GM21526 (cell line): Measurements from ENCODE around the gene PHF2.
"Not testable (repeated sequence)": the region's sequence is repeated elsewhere in the genome, so short reads cannot be mapped to it uniquely, and the experiment has no call there.

ENCODE experiments used
- ATAC-seq: cut with Tn5 transposase; IDR thresholded peaks from one replicate; pipeline ENCODE4 v1.9.1; 2021; ENCODE audit warnings: moderate library complexity; ENCODE audit not compliant: unreplicated experiment, low FRiP score

The PHF2 gene

DNA sequence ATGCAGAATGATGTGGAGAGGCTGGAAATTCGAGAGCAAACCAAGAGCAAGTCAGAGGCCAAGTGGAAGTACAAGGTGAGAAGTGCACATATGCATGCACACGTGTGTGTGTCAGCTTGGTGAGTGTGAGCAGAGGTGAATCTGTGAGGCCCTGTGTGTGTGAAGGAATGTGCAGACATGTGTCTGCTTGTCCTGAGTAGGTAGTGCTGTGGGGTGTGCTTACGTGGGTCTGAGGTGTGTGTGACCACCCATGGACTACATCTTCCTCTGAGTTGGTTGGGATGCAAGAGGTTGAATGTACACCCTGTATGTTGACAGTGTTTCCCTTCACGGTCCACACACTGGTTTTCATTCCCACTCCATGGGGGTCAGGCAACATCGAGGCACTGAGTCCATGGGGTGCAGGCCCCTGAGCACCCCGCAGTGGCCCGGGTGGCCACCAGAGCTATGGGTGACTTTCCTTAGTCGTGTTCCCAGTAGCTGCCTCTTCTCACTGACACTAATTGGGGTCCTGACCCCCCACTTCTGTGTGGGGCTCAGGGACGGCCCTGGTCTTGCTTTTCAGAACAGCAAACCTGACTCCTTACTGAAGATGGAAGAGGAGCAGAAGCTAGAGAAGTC is 86.7 kb downstream of the PHF2 start:
- ATAC-seq = no peak

DNA sequence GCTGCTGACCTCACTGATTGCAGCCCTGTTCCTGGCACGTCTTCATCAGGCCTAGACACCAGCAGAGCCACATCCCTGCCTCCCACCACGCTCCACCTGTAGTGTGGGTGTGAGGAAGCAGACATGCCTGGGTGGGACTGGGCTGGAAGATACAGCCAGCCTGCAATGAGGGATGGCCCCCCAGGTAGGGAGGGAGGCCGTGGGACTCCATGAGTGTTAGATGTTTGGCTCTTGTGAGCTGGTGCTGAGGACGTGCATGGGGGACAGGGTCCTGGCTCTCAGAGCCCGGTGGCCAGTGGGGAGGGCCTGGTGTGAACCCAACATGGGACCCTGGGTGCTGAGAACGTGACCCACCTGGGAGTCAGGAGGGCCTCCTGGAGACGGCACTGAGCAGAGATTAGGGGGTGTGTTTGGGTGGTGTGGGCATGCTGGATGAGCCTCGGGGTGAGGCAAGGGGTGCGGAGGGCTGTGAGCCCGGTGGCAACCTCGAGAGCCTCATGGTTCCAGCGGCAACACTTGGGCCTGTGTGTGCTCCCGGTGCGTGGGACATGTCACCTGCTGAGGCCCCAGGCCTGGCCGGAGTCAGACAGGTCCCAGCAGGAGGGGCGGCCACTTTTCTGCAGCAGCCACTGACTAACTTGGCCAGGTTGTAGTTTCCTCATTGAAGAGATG is 87.6 kb downstream of the PHF2 start:
- no peak for ATAC-seq

DNA sequence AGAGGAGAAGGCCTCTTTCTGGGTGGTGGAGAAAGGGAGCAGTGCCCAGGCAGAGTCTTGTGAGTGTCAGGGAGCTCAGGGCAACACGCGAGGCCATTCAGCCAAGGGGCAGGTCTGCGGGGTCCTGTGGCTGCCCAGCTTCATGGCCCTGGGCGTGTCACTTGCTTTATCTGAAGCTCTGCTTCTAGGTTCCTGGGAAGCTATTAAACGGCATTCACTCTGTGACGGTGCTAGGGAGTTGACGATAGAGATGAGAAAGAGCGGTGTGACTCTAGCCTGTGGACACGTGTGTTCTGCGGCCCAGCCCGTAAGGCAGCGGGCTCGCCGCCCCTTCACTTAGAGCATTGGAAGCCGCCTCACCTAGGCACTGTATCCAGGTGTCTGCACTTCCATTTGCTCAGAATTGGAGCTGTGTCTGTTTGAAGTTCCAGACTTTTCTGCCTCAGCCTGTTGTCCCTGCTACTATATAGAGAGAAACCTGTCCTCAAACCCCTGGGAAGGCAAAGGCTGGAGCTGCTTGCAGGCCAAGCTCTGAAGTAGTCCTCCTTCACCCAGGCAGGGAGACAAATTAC is 88.3 kb downstream of the PHF2 start:
- no peak for ATAC-seq

DNA sequence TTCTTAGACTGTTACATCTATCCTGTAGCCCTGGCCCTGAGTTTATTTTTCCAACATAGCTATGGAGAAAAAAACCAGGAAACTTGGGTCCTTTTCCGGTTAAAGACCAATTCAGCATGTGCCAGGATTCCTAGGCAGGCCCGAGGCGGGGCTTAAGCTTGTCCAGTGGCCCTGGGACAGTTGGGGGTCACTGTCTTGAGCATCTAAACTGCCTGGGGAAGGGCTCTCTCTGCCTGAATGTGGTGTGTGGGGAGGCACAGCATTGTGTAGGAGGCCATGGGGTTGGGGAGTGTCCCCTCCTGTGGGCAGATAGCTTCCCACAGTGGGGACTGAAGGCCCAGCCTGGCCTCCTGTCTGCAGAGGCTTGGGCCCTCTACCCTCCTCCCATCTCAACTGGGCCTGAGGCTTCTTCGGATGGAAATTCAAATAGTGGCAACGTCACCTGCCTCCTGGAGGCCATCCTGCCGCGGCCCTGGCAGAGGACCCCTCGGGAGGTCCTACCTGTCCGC is 88.8 kb downstream of the PHF2 start:
- ATAC-seq = no peak

DNA sequence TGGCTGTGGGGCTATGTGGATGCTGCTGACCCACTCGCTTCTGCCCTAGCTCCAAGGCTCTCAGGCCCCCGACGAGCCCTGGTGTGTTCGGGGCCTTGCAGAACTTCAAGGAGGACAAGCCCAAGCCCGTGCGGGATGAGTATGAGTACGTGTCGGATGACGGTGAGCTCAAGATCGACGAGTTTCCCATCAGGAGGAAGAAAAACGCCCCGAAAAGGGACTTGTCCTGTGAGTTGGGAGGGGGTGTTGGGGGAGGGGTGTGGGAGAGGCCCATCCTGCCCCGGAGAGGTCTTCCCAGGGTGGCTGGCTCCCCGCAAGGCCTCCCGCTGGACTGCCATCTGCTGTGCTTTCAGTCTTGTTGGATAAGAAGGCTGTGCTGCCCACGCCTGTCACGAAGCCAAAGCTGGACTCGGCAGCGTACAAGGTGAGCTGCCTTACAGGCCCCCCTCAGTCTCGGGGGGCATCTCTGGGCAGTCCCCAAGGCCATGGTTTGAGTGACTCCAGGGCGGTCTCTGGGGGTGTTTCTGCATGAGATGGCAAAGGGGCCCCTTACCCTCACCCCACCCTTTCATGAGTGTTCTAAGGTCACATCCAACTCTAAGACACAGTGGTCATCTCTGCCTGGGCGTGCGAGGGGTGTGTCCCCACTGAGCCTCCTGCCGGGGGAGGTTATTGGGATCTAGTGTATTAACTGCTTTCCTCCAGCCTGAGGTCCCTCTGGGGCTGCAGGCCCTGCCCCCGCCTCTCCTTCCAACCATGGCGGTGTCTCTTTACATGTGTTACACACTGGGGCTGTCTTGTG is 89.5 kb downstream of the PHF2 start:
- ATAC-seq = no peak

DNA sequence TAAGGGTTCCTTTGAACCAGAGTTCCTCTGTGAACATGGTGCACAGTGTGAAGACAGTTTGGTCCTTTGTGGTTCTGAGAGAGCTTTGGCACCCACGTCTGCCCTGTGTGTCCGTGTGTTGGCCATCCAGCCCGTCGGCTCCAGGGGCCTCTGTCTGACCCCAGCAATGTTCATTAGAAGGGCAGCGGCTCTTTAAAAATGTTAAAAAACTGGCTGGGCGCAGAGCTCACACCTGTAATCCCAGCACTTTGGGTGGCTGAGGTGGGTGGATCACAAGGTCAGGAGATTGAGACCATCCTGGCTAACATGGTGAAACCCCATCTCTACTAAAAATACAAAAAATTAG is 90.0 kb downstream of the PHF2 start:
- ATAC-seq = not testable (repeated sequence)

DNA sequence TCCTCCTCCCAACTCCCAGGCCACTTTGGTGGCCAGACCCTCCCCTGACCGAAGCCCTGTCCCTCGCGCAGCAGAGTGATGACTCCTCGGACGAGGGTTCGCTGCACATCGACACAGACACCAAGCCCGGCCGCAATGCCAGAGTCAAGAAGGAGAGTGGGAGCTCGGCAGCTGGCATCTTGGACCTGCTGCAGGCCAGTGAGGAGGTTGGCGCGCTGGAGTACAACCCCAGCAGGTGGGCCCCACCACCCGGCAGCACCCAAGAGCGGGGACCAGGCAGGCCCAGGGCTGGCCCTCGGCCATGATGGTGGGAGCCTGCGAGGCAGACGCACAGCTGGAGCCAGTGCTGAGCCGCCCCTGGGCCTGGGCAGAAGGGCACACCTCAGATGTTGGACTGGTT is 90.6 kb downstream of the PHF2 start:
- ATAC-seq = no peak

DNA sequence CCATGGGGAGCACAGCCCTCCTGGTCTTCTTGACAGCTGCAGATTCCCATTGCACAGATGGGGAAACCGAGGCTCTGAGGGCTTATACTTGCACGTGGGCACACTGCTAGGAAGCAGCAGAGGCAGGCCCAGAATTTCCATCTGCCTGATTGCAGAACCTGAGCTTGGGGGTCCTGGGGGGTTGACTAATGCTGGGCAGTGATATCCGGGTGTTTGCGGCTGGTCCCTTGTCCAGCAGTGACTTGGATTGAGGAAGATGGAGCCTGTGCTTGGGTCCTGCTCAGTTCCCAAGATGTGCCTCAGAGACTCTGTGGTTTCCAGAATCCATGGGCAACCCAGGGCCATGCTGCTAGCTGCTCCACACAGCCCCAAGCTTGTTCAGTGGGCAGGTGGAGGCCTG is 91.2 kb downstream of the PHF2 start:
- no peak for ATAC-seq

DNA sequence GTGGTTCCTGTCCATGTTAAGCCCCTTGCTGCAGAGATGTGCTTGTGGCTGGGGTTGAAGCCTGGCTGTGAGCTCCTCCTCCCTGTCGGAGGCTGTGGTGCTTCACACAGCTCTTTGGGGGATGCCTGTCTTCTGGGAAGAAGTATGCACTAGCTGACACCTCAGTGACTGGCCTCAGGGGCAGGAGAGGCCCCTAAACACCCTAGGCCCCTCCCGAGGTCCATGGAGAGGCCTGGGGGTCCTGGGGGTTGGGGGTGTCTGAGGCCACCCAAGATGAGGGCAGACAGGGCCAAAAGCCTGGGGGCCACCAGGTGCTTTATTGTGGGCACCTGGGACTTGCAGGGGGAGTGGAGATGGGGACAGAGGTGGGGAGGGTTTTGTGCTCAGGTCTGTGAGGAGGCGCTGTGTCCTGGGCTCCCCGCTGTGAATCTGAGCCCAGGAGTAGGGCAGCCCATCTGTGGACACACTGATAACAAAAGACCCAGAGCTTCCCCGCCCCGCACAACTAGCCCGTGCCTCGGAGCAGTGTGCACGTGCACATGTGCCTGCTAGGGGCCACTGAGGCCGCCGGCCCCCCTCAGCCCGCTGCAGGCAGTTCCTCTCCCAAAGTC is 92.0 kb downstream of the PHF2 start:
- no peak for ATAC-seq

DNA sequence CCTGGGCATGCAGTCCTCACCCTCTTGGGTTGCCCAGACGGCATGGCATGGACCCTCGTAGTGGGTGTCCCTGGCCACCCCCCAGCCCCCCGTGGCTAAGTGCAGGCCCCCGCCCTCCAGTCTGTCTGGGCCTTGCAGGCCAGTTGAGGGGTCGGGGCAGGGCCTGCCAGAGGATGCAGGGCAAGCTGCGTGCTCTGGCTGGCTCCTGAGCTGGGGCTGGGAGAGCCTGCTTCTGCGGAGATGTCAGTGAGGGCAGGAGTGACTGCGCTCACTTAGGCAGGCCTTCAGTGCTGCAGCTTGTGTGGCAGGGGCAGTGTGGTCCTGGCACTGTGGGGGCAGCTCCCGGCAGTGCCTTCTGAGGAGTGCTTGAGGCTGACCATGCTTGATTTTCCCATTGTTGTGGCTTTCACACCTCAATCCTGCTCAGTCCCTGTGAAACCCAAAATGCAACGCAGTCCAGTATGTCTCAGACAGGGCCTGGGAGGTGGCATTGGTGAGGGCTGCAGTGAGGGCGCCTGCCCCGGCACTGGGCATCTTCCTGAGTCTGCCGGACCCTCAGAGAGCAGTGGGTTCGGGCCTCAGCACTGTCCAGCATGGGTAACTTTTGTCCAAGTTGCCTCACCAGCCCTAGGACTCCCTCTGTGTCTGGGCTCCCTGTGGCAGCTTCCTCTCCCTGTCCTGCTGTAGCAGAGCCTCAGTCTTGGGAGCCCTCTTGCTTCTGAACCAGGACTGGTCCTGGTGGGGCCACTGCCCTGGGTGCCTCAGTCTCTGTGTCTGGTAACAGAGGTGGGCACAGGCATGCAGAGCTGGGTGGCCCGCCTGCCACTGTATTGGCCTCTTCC is 93.0 kb downstream of the PHF2 start:
- no peak for ATAC-seq

DNA sequence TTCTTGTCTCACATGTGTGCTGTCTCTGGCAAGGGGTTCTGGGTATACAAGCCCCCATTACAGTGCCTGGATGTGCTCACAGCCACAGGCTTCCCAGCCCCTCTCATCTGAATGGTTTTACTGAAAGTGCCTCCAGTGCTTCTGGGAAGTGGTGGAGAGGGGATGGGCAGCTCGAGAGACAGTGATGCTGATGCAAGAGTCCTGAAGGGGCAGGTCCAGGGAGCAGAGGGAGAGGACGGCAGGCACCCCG is 93.5 kb downstream of the PHF2 start:
- no peak for ATAC-seq

DNA sequence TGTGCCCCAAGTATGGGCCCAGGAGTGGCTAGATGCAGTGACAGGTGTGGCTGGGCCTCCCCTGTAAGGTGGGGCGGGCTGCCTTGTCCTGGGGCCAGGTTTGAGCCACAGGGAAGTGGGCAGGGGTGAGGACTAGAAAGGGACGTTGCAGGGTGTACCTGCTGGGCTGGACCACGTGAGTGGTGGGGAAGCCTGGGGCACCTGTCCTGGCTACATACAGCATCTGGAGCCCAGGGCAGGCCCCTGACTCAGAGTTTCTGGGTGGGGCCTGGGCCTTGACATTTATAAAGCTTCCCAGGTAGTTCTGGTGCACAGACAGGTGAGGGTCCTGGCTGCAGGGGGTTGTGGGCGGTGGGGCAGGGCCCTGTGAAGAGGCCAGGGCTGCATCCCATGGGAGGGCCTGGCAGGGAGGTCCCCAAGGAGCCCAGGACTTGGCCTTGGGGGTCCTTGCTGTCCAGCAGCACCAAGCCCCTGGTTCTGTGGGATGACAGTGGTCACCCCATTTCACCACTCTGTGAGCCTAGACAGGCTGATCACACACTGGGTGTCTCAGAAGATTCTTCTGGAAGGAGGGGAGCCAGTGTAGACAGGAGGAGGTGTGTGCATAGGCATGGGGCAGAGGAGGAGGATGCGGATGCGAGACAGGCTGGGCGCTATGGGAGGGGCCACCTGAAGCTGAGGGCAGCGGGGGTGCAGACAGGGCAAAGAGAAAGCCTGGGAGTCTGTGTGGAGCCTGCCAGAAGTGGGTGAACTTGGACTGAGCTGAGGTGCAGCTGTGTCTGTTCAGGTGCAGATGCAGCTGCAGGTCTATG is 94.0 kb downstream of the PHF2 start:
- no peak for ATAC-seq

DNA sequence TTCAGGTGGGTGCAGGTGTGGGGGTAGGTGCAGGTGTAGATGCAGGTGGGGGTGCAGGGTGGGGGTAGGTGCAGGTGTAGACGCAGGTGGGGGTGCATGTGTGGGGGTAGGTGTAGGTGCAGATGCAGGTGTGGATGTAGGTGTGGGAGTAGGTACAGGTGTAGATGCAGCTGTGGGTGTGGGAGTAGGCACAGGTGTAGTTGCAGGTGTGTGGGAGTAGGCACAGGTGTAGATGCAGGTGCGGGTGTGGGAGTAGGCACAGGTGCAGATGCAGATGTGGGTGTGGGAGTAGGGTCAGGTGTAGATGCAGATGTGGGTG is 94.6 kb downstream of the PHF2 start:
- ATAC-seq = no peak

DNA sequence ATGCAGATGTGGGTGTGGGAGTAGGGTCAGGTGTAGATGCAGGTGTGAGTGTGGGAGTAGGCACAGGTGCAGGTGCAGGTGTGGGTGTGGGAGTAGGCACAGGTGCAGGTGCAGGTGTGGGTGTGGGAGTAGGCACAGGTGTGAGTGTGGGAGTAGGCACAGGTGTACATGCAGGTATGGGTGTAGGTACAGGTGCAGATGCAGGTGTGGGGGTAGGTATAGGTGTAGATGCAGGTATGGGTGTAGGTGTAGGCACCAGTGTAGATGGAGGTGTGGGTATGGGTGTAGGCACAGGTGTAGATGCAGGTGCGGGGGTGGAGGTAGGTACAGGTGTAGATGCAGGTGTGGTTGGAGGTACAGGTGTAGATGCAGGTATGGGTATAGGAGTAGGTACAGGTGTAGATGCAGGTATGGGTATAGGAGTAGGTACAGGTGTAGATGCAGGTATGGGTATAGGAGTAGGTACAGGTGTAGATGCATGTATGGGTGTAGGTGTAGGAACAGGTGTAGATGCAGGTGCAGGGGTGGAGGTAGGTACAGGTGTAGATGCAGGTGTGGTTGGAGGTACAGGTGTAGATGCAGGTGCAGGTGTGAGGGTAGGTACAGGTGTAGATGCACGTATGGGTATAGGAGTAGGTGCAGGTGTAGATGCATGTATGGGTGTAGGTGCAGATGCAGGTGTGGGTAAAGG is 96.1 kb downstream of the PHF2 start:
- ATAC-seq = not testable (repeated sequence)

DNA sequence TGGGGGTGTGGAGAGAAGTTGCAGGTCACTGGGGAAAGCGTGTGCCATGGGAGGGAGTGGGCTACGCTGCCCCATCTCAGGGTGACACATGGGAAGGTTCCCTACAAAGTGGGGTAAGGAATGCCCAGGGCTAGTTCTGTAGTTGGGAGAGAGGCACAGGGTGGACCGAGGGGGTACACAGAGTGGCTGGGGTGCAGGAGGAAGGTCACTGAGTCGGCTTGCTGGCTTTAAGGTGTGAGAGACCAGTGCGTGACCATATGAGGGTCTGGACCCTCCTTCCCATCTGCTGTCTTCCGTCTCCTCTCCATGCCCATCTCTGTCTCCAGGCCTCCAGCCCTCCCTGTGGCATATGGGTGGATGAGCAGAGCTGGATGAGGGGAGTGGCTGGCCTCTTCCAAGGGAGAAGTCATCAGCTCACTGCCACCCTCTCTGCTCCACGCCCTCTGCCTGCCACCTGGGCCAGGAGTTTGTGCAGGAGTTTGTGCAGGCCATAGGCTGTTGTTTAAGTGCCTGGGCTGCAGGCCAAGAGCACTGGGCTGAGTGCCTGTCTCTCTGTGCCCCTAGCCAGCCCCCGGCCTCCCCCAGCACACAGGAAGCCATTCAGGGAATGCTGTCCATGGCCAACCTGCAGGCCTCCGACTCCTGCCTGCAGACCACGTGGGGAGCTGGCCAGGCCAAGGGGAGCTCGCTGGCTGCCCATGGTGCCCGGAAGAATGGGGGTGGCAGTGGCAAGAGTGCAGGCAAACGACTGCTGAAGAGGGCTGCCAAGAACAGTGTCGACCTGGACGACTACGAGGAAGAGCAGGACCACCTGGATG is 96.8 kb downstream of the PHF2 start:
- no peak for ATAC-seq

DNA sequence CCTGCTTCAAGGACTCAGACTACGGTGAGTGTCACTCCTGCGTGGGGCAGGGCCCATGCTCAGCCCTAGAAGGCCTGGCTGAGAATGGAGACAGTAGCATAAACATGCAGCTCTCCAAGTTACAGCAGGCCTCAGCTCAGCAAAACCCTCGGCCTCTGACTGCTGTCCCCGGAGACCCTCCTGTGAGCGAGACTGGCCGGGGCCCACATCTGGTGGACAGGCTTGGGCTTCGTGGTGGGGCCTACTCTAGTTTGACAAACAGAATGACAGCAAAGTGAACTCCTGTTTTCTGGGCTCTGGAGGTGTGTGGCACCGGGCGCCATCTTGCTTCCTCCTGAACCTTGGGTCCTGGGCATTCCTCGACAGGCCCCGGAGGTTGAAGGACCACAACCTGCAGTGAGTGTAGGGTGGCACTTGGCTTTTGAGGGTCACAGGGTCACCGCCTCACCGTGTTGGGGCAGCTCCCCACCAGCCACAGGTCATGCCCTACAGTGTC is 97.5 kb downstream of the PHF2 start:
- no peak for ATAC-seq

DNA sequence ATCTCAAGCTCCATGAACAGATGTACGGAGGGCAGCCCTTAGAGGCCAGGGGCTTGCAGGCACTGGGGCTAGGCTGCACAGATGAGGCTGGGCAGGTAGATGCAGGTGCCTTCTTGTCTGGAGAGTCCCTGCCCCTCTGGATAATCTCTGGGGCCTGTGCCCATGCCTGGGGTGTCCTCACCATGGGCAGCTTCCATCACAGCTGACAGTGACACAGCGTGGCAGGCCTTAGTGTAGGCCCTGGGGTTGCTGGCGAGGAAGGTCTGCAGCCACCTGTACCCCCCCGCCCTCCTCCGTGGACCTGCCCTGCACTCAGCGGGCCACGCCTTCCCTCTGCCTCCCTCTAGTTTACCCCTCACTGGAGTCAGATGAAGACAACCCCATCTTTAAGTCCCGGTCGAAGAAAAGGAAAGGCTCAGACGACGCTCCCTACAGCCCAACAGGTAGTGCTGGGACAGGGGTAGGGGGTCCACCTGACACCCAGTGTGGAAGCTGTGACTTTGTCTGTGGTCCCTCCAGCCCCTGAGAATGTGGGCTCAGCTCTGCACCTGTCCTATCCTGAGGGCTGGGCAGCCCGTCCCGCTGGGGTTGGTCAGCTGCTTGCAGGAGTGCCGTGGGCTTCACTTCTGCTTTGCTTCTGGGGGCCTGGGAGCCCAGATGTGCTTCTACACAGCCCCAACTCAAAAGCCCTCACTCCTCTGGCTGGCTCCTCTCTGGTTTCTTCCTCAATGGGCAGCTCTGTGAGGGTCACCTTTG is 98.4 kb downstream of the PHF2 start:
- no peak for ATAC-seq
